H9 (cell line): ENCODE data around the gene MGAT4B. TPM values are rescaled to one million over a fixed set of nuclear protein-coding genes. Genes with fewer than 3 reads are reported as not detected.

Experiments
- DNase-seq: peaks from one replicate; pipeline ENCODE4 v3.0.0-alpha.2; 2017
- H2AFZ ChIP-seq: one replicate; pipeline ENCODE4 v1.6.1; 2013; ENCODE audit warnings: mild to moderate bottlenecking, low read length, control low read depth, moderate library complexity
- H2AK5ac ChIP-seq: 2 replicates; pipeline ENCODE4 v1.6.1; 2013; ENCODE audit warnings: low read length, control low read depth, mixed read lengths; ENCODE audit not compliant: insufficient read length
- H2BK120ac ChIP-seq: one replicate; pipeline ENCODE4 v1.6.1; 2013; ENCODE audit warnings: low read depth, mild to moderate bottlenecking, low read length, control low read depth, inconsistent platforms; ENCODE audit not compliant: poor library complexity, severe bottlenecking
- H2BK12ac ChIP-seq: 2 replicates; pipeline ENCODE4 v1.6.1; 2013; ENCODE audit warnings: low read length, control low read depth, mixed read lengths, low read depth; ENCODE audit not compliant: insufficient read length
- H2BK15ac ChIP-seq: 2 replicates; pipeline ENCODE4 v1.6.1; 2013; ENCODE audit warnings: low read depth, low read length, control low read depth
- H2BK20ac ChIP-seq: one replicate; pipeline ENCODE4 v1.6.1; 2013; ENCODE audit warnings: low read depth, mild to moderate bottlenecking, low read length, control low read depth, inconsistent platforms; ENCODE audit not compliant: poor library complexity, severe bottlenecking
- H2BK5ac ChIP-seq: 2 replicates; pipeline ENCODE4 v1.6.1; 2013; ENCODE audit warnings: low read length, control low read depth, mixed read lengths; ENCODE audit not compliant: insufficient read length
- H3K14ac ChIP-seq: 2 replicates; pipeline ENCODE4 v1.6.1; 2013; ENCODE audit warnings: low read length, control low read depth; ENCODE audit not compliant: insufficient read depth
- H3K18ac ChIP-seq: 2 replicates; pipeline ENCODE4 v1.6.1; 2013; ENCODE audit warnings: low read depth, mild to moderate bottlenecking, mixed read lengths, low read length, control low read depth; ENCODE audit not compliant: insufficient read length
- H3K23ac ChIP-seq: 2 replicates; pipeline ENCODE4 v1.6.1; 2013; ENCODE audit warnings: low read length, control low read depth, mixed read lengths, low read depth; ENCODE audit not compliant: insufficient read length
- H3K23me2 ChIP-seq: 2 replicates; pipeline ENCODE4 v1.6.1; 2013; ENCODE audit warnings: low read depth, mild to moderate bottlenecking, mixed read lengths, low read length, control low read depth; ENCODE audit not compliant: insufficient read length, poor library complexity, severe bottlenecking
- H3K27ac ChIP-seq: 2 replicates; pipeline ENCODE4 v1.5.1; 2013; ENCODE audit warnings: low read length, control low read depth, mixed read lengths, low read depth; ENCODE audit not compliant: insufficient read length
- H3K27me3 ChIP-seq: 2 replicates; pipeline ENCODE4 v1.6.1; 2013; ENCODE audit warnings: low read length, control low read depth, inconsistent platforms; ENCODE audit not compliant: insufficient read depth
- H3K4ac ChIP-seq: 2 replicates; pipeline ENCODE4 v1.6.1; 2013; ENCODE audit warnings: low read depth, mild to moderate bottlenecking, control low read depth, inconsistent platforms, low read length, moderate library complexity
- H3K4me1 ChIP-seq: 2 replicates; pipeline ENCODE4 v1.6.1; 2013; ENCODE audit warnings: low read length, control low read depth, inconsistent platforms; ENCODE audit not compliant: insufficient read depth
- H3K4me2 ChIP-seq: 2 replicates; pipeline ENCODE4 v1.6.1; 2013; ENCODE audit warnings: low read length, control low read depth, mixed read lengths; ENCODE audit not compliant: insufficient read length, insufficient read depth
- H3K56ac ChIP-seq: 2 replicates; pipeline ENCODE4 v1.6.1; 2013; ENCODE audit warnings: low read depth, mild to moderate bottlenecking, mixed read lengths, low read length, control low read depth; ENCODE audit not compliant: insufficient read length
- H3K79me1 ChIP-seq: 2 replicates; pipeline ENCODE4 v1.6.1; 2013; ENCODE audit warnings: low read depth, mild to moderate bottlenecking, moderate library complexity, low read length, control low read depth, inconsistent platforms; ENCODE audit not compliant: insufficient read depth, poor library complexity, severe bottlenecking
- H3K79me2 ChIP-seq: 2 replicates; pipeline ENCODE4 v1.6.1; 2013; ENCODE audit warnings: low read length, control low read depth, inconsistent platforms; ENCODE audit not compliant: insufficient read depth
- H3K9ac ChIP-seq: 2 replicates; pipeline ENCODE4 v1.6.1; 2013; ENCODE audit warnings: low read length, control low read depth, mixed read lengths; ENCODE audit not compliant: insufficient read length; ENCODE audit errors: extremely low read depth
- H3K9me3 ChIP-seq: one replicate; pipeline ENCODE4 v1.6.1; 2013; ENCODE audit warnings: low read depth, low read length, inconsistent platforms; ENCODE audit not compliant: control insufficient read depth
- H3T11ph ChIP-seq: one replicate; pipeline ENCODE4 v1.6.1; 2013; ENCODE audit warnings: mild to moderate bottlenecking, low read length, control low read depth, inconsistent platforms
- H4K20me1 ChIP-seq: one replicate; pipeline ENCODE4 v1.6.1; 2013; ENCODE audit not compliant: control insufficient read depth, insufficient read length, insufficient read depth
- H4K5ac ChIP-seq: 2 replicates; pipeline ENCODE4 v1.6.1; 2013; ENCODE audit warnings: low read depth, mild to moderate bottlenecking, mixed read lengths, low read length, control low read depth; ENCODE audit not compliant: insufficient read length
- H4K8ac ChIP-seq: replicated peaks from 2 replicates; pipeline ENCODE4 v1.6.1; 2013; ENCODE audit warnings: low read length, control low read depth, mixed read lengths, low read depth; ENCODE audit not compliant: insufficient read length
- H4K91ac ChIP-seq: 2 replicates; pipeline ENCODE4 v1.6.1; 2013; ENCODE audit warnings: low read depth, mild to moderate bottlenecking, moderate library complexity, mixed read lengths, low read length, control low read depth; ENCODE audit not compliant: insufficient read length
- H3K27ac Mint-ChIP-seq, 3 experiments: 2 replicates in 2 of 3; 3 replicates in 1 of 3; pipeline ENCODE4 v1.8.0; 2020 to 2021; ENCODE audit warnings: mixed read lengths in 3 of 3, mild to moderate bottlenecking in 1 of 3, moderate library complexity in 1 of 3
- H3K27me3 Mint-ChIP-seq: 2 replicates; pipeline ENCODE4 v1.8.0; 2021; ENCODE audit warnings: low read depth, mild to moderate bottlenecking, moderate library complexity, mixed read lengths
- H3K36me3 Mint-ChIP-seq, 3 experiments: 2 replicates in 2 of 3; 3 replicates in 1 of 3; pipeline ENCODE4 v1.8.0; 2020 to 2021; ENCODE audit warnings: low read depth in 3 of 3, mixed read lengths in 3 of 3; ENCODE audit not compliant: insufficient read depth in 1 of 3
- H3K4me1 Mint-ChIP-seq, 2 experiments: 2 replicates each; pipeline ENCODE4 v1.8.0; 2020; ENCODE audit warnings: mixed read lengths in 2 of 2
- H3K4me3 Mint-ChIP-seq, 2 experiments: 2 replicates in 1 of 2; 3 replicates in 1 of 2; pipeline ENCODE4 v1.8.0; 2020 to 2021; ENCODE audit warnings: mild to moderate bottlenecking in 2 of 2, mixed read lengths in 2 of 2, moderate library complexity in 1 of 2
- H3K9me3 Mint-ChIP-seq, 2 experiments: 2 replicates in 1 of 2; 3 replicates in 1 of 2; pipeline ENCODE4 v1.8.0; 2020; ENCODE audit warnings: mild to moderate bottlenecking in 2 of 2, mixed read lengths in 2 of 2, moderate library complexity in 1 of 2
- CTCF ChIP-seq: fragments of 200-600 bp; sonication (generic); conservative IDR thresholded peaks from 3 replicates; pipeline ENCODE4 v1.8.0; 2021; ENCODE audit warnings: antibody characterized with exemption, mild to moderate bottlenecking
- WGBS: extraction: QIAGEN DNeasy Blood & Tissue Kit; methylation state at CpG from one replicate; pipeline ENCODE4 v1.1.7; 2013; ENCODE audit warnings: missing lambda C conversion rate, low lambda C conversion rate, mixed read lengths; ENCODE audit not compliant: insufficient read length; ENCODE audit errors: extremely low coverage; 5-methylcytosine and 5-hydroxymethylcytosine counted together
- total RNA-seq: library from RNA; stranded (reverse); gene quantifications from 2 replicates; pipeline ENCODE4 v1.2.1, GENCODE V29; 2021

Gene MGAT4B
- total RNA-seq, 1 experiment from 2014 or later = 147 TPM

- Histone ChIP-seq H3K27me3 (no peaks in the 10 kb centered on the region), H3K9me3 (no peaks in the 10 kb centered on the region), H4K91ac (no peak overlapping the region), H2AK5ac (no peak overlapping the region), H2AFZ (no peak overlapping the region), H3K27ac (no peak overlapping the region), H4K20me1 (no peaks in the 10 kb centered on the region), H3K79me1 (no peaks in the 10 kb centered on the region), H3K79me2 (no peaks in the 10 kb centered on the region), H3K14ac (peak overlapping the region; percentile 10), H4K5ac (no peak overlapping the region), H4K8ac (no peak overlapping the region), H2BK120ac (no peak overlapping the region), H3T11ph (no peak overlapping the region), H2BK12ac (no peak overlapping the region), H3K56ac (no peak overlapping the region), H3K18ac (no peak overlapping the region), H2BK20ac (no peak overlapping the region), H3K23me2 (peaks cover 3% of the 10 kb centered on the region), H3K23ac (no peak overlapping the region), H2BK15ac (no peak overlapping the region), H3K4me1 (no peaks in the 10 kb centered on the region), H3K4ac (no peak overlapping the region), H3K9ac (no peak overlapping the region), H3K4me2 (peak overlapping the region; percentile 48), H2BK5ac (no peak overlapping the region)
- Mint-ChIP-seq H3K27ac (no peak overlapping the region), H3K4me1 (peaks cover 17 to 18% of the 10 kb centered on the region in 2 experiments), H3K27me3 (peaks cover 7% of the 10 kb centered on the region), H3K4me3 (peak overlapping the region; percentile 77 to 79), H3K36me3 (peaks cover 17 to 34% (median 30%) of the 10 kb centered on the region in 3 experiments; a peak in 6 of 7 replicates), H3K9me3 (no peaks in the 10 kb centered on the region)
- whole genome bisulfite sequencing = no CpG with 5 or more reads among the region's 113 CpGs
- peak; percentile 73 for TF ChIP-seq CTCF
- DNase-seq = peak; percentile 79
These were observed 10.5 kb downstream of the MGAT4B start for GRCh38 chr5:179795863-179796833.
